ENCODE measurements around the gene SGTB. TPM values are rescaled to one million over a fixed set of nuclear protein-coding genes. Genes with fewer than 3 reads are reported as not detected.

SGTB gene
- total and polyA plus RNA-seq, 4 donors, result 6.5 to 23.2 (median 15.3) TPM

- intact Hi-C loops (cut with DNase I), result no loop called here
- DNase-seq (no peak), ATAC-seq (ENCODE audit: low FRiP score) (no peak)
- Histone ChIP-seq H3K4me1 (ENCODE audit: control insufficient read depth in 1 of 2, insufficient read depth in 2 of 2, low read length in 2 of 2) (no peaks in the 10 kb centered on the region), H3K4me3 (ENCODE audit: low read length in 2 of 2) (no peak overlapping the region), H3K36me3 (ENCODE audit: control insufficient read depth in 1 of 2, insufficient read depth in 2 of 2, low read length in 1 of 2) (peaks cover 1 to 2% of the 10 kb centered on the region in 2 donors), H3K27me3 (ENCODE audit: control insufficient read depth in 1 of 2, insufficient read depth in 2 of 2, low read length in 1 of 2) (no peaks in the 10 kb centered on the region), H3K27ac (ENCODE audit: low read depth in 1 of 2, low read length in 2 of 2) (no peak overlapping the region), H3K9me3 (ENCODE audit: control insufficient read depth, low read length) (no peaks in the 10 kb centered on the region)
- 82 to 93% methylated on average over 7 of the region's 7 CpGs for WGBS, 2 donors
Measured at GRCh38 chr5:65668696-65669095, 53.2 kb downstream of the SGTB start.

GRCh38 chr5:65663804-65664521, 57.9 kb downstream of the SGTB start:
- ATAC-seq (ENCODE audit: low FRiP score), result no peak

GRCh38 chr5:65654713-65655112, 67.2 kb downstream of the SGTB start:
- H3K4me1 ChIP-seq (ENCODE audit: control insufficient read depth in 1 of 2, insufficient read depth in 2 of 2, low read length in 2 of 2), result no peaks in the 10 kb centered on the region
- no peaks in the 10 kb centered on the region for H3K36me3 ChIP-seq (ENCODE audit: control insufficient read depth in 1 of 2, insufficient read depth in 2 of 2, low read length in 1 of 2)
- no peaks in the 10 kb centered on the region for H3K27me3 ChIP-seq (ENCODE audit: control insufficient read depth in 1 of 2, insufficient read depth in 2 of 2, low read length in 1 of 2)
- H3K27ac ChIP-seq (ENCODE audit: low read depth in 1 of 2, low read length in 2 of 2), result no peak overlapping the region
- 81 to 90% methylated on average over 2 of the region's 2 CpGs for WGBS, 2 donors
- H3K4me3 ChIP-seq (ENCODE audit: low read length in 2 of 2), result no peak overlapping the region
- DNase-seq (no peak), ATAC-seq (ENCODE audit: low FRiP score) (no peak)
- no peaks in the 10 kb centered on the region for H3K9me3 ChIP-seq (ENCODE audit: control insufficient read depth, low read length)
- intact Hi-C loops (cut with DNase I), result no loop called here

More at GRCh38 chr5:65663804-65664521, 57.9 kb downstream of the SGTB start:
- no peak for DNase-seq
- Histone ChIP-seq H3K4me3 (ENCODE audit: low read length in 2 of 2) (no peak overlapping the region), H3K27ac (ENCODE audit: low read depth in 1 of 2, low read length in 2 of 2) (no peak overlapping the region), H3K4me1 (ENCODE audit: control insufficient read depth in 1 of 2, insufficient read depth in 2 of 2, low read length in 2 of 2) (no peaks in the 10 kb centered on the region), H3K27me3 (ENCODE audit: control insufficient read depth in 1 of 2, insufficient read depth in 2 of 2, low read length in 1 of 2) (no peaks in the 10 kb centered on the region), H3K36me3 (ENCODE audit: control insufficient read depth in 1 of 2, insufficient read depth in 2 of 2, low read length in 1 of 2) (no peaks in the 10 kb centered on the region), H3K9me3 (ENCODE audit: control insufficient read depth, low read length) (no peaks in the 10 kb centered on the region)
- intact Hi-C loops (cut with DNase I), result no loop called here
- 89 to 91% methylated on average over 1 of the region's 1 CpG for WGBS, 2 donors

- intact Hi-C loops (cut with DNase I), result no loop called here
Measured at GRCh38 chr5:65651144-65651543, 70.8 kb downstream of the SGTB start.

GRCh38 chr5:65647941-65648340, 74.0 kb downstream of the SGTB start:
- Histone ChIP-seq H3K36me3 (ENCODE audit: control insufficient read depth in 1 of 2, insufficient read depth in 2 of 2, low read length in 1 of 2) (no peaks in the 10 kb centered on the region), H3K27ac (ENCODE audit: low read depth in 1 of 2, low read length in 2 of 2) (no peak overlapping the region), H3K27me3 (ENCODE audit: control insufficient read depth in 1 of 2, insufficient read depth in 2 of 2, low read length in 1 of 2) (no peaks in the 10 kb centered on the region), H3K4me3 (ENCODE audit: low read length in 2 of 2) (no peak overlapping the region), H3K9me3 (ENCODE audit: control insufficient read depth, low read length) (no peaks in the 10 kb centered on the region), H3K4me1 (ENCODE audit: control insufficient read depth in 1 of 2, insufficient read depth in 2 of 2, low read length in 2 of 2) (no peaks in the 10 kb centered on the region)
- ATAC-seq (ENCODE audit: low FRiP score) (no peak), DNase-seq (no peak)
- intact Hi-C loops (cut with DNase I), result no loop called here

More at GRCh38 chr5:65651144-65651543, 70.8 kb downstream of the SGTB start:
- Histone ChIP-seq H3K27ac (ENCODE audit: low read depth in 1 of 2, low read length in 2 of 2) (no peak overlapping the region), H3K36me3 (ENCODE audit: control insufficient read depth in 1 of 2, insufficient read depth in 2 of 2, low read length in 1 of 2) (no peaks in the 10 kb centered on the region), H3K9me3 (ENCODE audit: control insufficient read depth, low read length) (no peaks in the 10 kb centered on the region), H3K27me3 (ENCODE audit: control insufficient read depth in 1 of 2, insufficient read depth in 2 of 2, low read length in 1 of 2) (no peaks in the 10 kb centered on the region), H3K4me1 (ENCODE audit: control insufficient read depth in 1 of 2, insufficient read depth in 2 of 2, low read length in 2 of 2) (no peaks in the 10 kb centered on the region), H3K4me3 (ENCODE audit: low read length in 2 of 2) (no peak overlapping the region)
- WGBS, 2 donors, result 76 to 88% methylated on average over 5 of the region's 5 CpGs
- DNase-seq (no peak), ATAC-seq (ENCODE audit: low FRiP score) (no peak)

- Histone ChIP-seq H3K4me1 (ENCODE audit: control insufficient read depth in 1 of 2, insufficient read depth in 2 of 2, low read length in 2 of 2) (no peaks in the 10 kb centered on the region), H3K4me3 (ENCODE audit: low read length in 2 of 2) (no peak overlapping the region), H3K9me3 (ENCODE audit: control insufficient read depth, low read length) (no peaks in the 10 kb centered on the region), H3K27me3 (ENCODE audit: control insufficient read depth in 1 of 2, insufficient read depth in 2 of 2, low read length in 1 of 2) (no peaks in the 10 kb centered on the region), H3K27ac (ENCODE audit: low read depth in 1 of 2, low read length in 2 of 2) (no peak overlapping the region), H3K36me3 (ENCODE audit: control insufficient read depth in 1 of 2, insufficient read depth in 2 of 2, low read length in 1 of 2) (no peaks in the 10 kb centered on the region)
- intact Hi-C loops (cut with DNase I), result no loop called here
- WGBS, 2 donors, result 82 to 83% methylated on average over 2 of the region's 2 CpGs
- DNase-seq, result no peak
- ATAC-seq (ENCODE audit: low FRiP score), result no peak
Measured at GRCh38 chr5:65646938-65647337, 75.0 kb downstream of the SGTB start.

GRCh38 chr5:65640240-65640639, 81.7 kb downstream of the SGTB start:
- DNase-seq (no peak), ATAC-seq (ENCODE audit: low FRiP score) (no peak)
- no peaks in the 10 kb centered on the region for H3K27me3 ChIP-seq (ENCODE audit: control insufficient read depth in 1 of 2, insufficient read depth in 2 of 2, low read length in 1 of 2)
- intact Hi-C loops (cut with DNase I), result no loop called here
- no peaks in the 10 kb centered on the region for H3K36me3 ChIP-seq (ENCODE audit: control insufficient read depth in 1 of 2, insufficient read depth in 2 of 2, low read length in 1 of 2)
- no peak overlapping the region for H3K4me3 ChIP-seq (ENCODE audit: low read length in 2 of 2)
- 84 to 95% methylated on average over 4 of the region's 4 CpGs for WGBS, 2 donors
- H3K27ac ChIP-seq (ENCODE audit: low read depth in 1 of 2, low read length in 2 of 2), result no peak overlapping the region
- no peaks in the 10 kb centered on the region for H3K4me1 ChIP-seq (ENCODE audit: control insufficient read depth in 1 of 2, insufficient read depth in 2 of 2, low read length in 2 of 2)
- H3K9me3 ChIP-seq (ENCODE audit: control insufficient read depth, low read length), result no peaks in the 10 kb centered on the region

GRCh38 chr5:65630981-65631380, 90.9 kb downstream of the SGTB start:
- H3K4me3 ChIP-seq (ENCODE audit: low read length in 2 of 2), result no peak overlapping the region
- H3K9me3 ChIP-seq (ENCODE audit: control insufficient read depth, low read length), result no peaks in the 10 kb centered on the region
- no peak overlapping the region for H3K27ac ChIP-seq (ENCODE audit: low read depth in 1 of 2, low read length in 2 of 2)
- DNase-seq (no peak), ATAC-seq (ENCODE audit: low FRiP score) (no peak)
- no peaks in the 10 kb centered on the region for H3K4me1 ChIP-seq (ENCODE audit: control insufficient read depth in 1 of 2, insufficient read depth in 2 of 2, low read length in 2 of 2)
- intact Hi-C loops (cut with DNase I), result no loop called here
- peaks cover 0 to 3% of the 10 kb centered on the region in 2 donors for H3K36me3 ChIP-seq (ENCODE audit: control insufficient read depth in 1 of 2, insufficient read depth in 2 of 2, low read length in 1 of 2)
- no peaks in the 10 kb centered on the region for H3K27me3 ChIP-seq (ENCODE audit: control insufficient read depth in 1 of 2, insufficient read depth in 2 of 2, low read length in 1 of 2)

- intact Hi-C loops (cut with DNase I), result loop anchor here (2.0 to 10.0 kb wide), 3 partner anchors 63 to 519 kb away; partner anchors contain the start of genes CENPK (in 1 of the 2), ERBIN (in 1 of the 2), PPWD1 (in 1 of the 2) and SREK1 (in 1 of the 2)
- no peak for ATAC-seq (ENCODE audit: low FRiP score)
Measured at GRCh38 chr5:65625743-65626142, 96.2 kb downstream of the SGTB start.

More at GRCh38 chr5:65625743-65626142, 96.2 kb downstream of the SGTB start:
- WGBS, 2 donors, result 65 to 72% methylated on average over 6 of the region's 6 CpGs
- Histone ChIP-seq H3K4me3 (ENCODE audit: low read length in 2 of 2) (no peak overlapping the region), H3K27me3 (ENCODE audit: control insufficient read depth in 1 of 2, insufficient read depth in 2 of 2, low read length in 1 of 2) (no peaks in the 10 kb centered on the region), H3K4me1 (ENCODE audit: control insufficient read depth in 1 of 2, insufficient read depth in 2 of 2, low read length in 2 of 2) (no peaks in the 10 kb centered on the region), H3K9me3 (ENCODE audit: control insufficient read depth, low read length) (no peaks in the 10 kb centered on the region), H3K36me3 (ENCODE audit: control insufficient read depth in 1 of 2, insufficient read depth in 2 of 2, low read length in 1 of 2) (peaks cover 0 to 3% of the 10 kb centered on the region in 2 donors), H3K27ac (ENCODE audit: low read depth in 1 of 2, low read length in 2 of 2) (no peak overlapping the region)
- no peak for DNase-seq
